Measurements from ENCODE around the gene CSRP1.
"Not testable (repeated sequence)": the region's sequence is repeated elsewhere in the genome, so short reads cannot be mapped to it uniquely, and the experiment has no call there.

Gene CSRP1

GRCh38 chr1:201552941-201553351 is 46.0 kb upstream of the CSRP1 start:
- H3K27ac ChIP-seq, result no peak overlapping the region
- ChIA-PET POLR2A (ENCODE audit: low non-redundant PET) (no interaction called here), CTCF (interaction anchor here (0.6 to 1.1 kb wide), 2 partner anchors 240 to 275 kb away, joined by 3 to 9 read pairs; no protein-coding TSS in a partner anchor)
- no peak for DNase-seq (ENCODE audit: low spot score)
- TF ChIP-seq CTCF (conservative IDR thresholded peaks at IDR 0.05; ENCODE audit: low read depth), result no peak

DNA sequence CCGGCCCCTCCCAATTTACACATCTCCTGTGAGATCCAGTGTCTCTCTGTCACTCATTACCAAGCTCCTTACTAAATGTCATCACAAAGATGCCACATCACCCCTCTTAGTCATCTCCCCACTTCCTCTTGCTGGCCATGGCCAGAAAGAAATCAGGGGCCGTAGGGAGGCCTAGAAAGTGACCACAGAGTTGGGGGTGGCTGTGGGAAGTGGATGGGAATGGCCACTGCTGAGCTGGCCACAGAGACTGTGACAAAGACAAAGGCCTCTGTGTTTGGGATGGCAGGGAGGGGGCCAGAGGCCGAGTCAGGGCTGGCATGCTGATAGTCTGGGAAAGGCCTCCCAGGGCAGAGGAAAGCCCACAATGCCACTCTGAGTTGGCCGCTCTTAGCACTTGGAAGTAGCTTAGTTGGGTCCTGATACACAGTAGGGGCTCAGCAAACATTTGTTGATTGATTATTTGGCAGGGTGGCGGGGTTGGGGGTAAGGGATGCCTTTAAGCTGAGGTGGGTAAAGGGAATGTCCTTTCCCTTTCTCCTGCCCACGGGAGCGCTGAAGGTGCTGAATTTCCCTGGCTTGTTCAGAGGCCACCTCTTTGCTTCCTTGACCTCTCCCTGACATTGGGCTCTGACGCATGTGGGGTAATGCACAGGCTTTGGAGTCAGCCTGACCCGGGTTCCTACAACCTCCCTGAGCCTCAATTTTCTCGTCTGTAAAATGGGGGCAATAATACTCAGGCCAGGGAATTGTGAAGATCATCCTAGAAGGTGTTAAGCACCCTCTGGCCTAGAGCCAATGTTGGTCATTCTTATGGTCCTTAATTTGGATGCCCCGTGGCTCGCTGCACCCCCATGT is 45.2 kb upstream of the CSRP1 start:
- no peak for TF ChIP-seq CTCF (conservative IDR thresholded peaks at IDR 0.05; ENCODE audit: low read depth)
- ChIA-PET CTCF (interaction anchor here (0.7 to 2.5 kb wide), 5 partner anchors 7 to 241 kb away, joined by 3 to 7 read pairs (median 3); no protein-coding TSS in a partner anchor), POLR2A (ENCODE audit: low non-redundant PET) (no interaction called here)
- H3K27ac ChIP-seq, result no peak overlapping the region
- DNase-seq (ENCODE audit: low spot score), result no peak

- POLR2A ChIA-PET (ENCODE audit: low non-redundant PET), result no interaction called here
- no peak overlapping the region for H3K27ac ChIP-seq
- CTCF ChIA-PET, result interaction anchor here (0.6 to 2.5 kb wide), 7 partner anchors 8 to 259 kb away, joined by 3 to 7 read pairs (median 3); no protein-coding TSS in a partner anchor
- DNase-seq (ENCODE audit: low spot score), result no peak
- TF ChIP-seq CTCF (conservative IDR thresholded peaks at IDR 0.05; ENCODE audit: low read depth), result no peak
These were observed 44.2 kb upstream of the CSRP1 start for GRCh38 chr1:201551096-201551495.

- DNase-seq (ENCODE audit: low spot score); H3K27ac ChIP-seq; POLR2A ChIA-PET (ENCODE audit: low non-redundant PET): not testable (repeated sequence)
- CTCF ChIA-PET, result interaction anchor here (0.6 to 2.5 kb wide), 2 partner anchors 10 to 163 kb away, joined by 3 to 7 read pairs; no protein-coding TSS in a partner anchor
These were observed 42.6 kb upstream of the CSRP1 start for GRCh38 chr1:201549522-201549921.

DNA sequence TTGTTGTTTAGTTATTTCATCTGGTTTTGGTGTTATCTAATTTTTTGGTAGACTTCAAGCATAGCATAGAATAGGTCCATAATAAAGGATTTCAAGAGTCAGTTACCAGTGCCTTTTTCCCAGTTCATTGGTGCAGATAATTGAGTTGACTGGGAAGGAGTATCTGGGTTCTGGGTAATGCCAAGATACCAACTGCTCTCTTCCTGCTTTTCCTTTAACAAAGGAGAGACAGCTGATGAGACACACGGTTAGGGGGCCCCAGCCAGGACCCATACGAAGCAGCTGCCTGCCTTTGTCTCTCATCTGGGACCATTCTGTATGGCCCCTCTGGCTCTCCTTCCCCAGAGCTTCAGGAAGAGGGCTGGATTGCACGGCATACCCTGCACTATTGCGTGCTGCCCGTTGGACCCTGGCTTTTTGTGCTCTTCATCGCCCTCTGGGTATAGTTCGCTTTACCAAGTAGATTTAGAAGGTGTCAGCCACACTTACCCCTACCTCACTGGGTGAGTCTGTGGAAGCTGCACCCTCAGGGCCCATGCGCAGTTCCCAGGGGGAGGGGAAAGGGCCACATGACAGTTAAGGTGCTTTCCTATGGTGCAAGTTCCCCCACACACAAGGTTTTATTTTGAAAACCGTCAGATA is 39.0 kb upstream of the CSRP1 start:
- no peak for DNase-seq (ENCODE audit: low spot score)
- H3K27ac ChIP-seq, result no peak overlapping the region
- ChIA-PET CTCF (interaction anchor here (0.5 to 1.6 kb wide), 6 partner anchors 10 to 64 kb away, joined by 3 to 4 read pairs (median 4); no protein-coding TSS in a partner anchor), POLR2A (ENCODE audit: low non-redundant PET) (no interaction called here)
- TF ChIP-seq CTCF (conservative IDR thresholded peaks at IDR 0.05; ENCODE audit: low read depth), result no peak

DNA sequence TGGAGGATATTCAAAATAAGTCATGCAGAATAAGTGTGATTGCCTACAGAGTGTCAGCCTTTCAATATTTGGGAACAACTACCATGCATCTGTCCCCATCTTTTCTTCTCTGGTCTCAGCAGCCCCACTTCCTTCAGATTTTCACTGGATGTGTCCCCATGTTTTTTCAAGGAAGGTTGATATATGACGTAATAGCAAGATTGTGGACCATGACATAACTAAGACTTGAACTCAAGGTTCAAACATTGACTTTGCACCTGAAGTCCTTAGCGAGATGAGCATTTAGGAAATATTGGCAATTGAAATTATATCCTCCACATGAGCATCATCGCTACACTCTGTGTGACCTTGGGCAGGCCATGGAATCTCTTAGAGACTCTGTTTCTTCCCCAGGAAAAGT is 37.8 kb upstream of the CSRP1 start:
- POLR2A ChIA-PET (ENCODE audit: low non-redundant PET), result no interaction called here
- CTCF ChIA-PET, result interaction anchor here (0.5 to 1.1 kb wide), 3 partner anchors 14 to 1949 kb away, joined by 3 read pairs; no protein-coding TSS in a partner anchor
- TF ChIP-seq CTCF (conservative IDR thresholded peaks at IDR 0.05; ENCODE audit: low read depth), result no peak
- no peak for DNase-seq (ENCODE audit: low spot score)
- H3K27ac ChIP-seq, result no peak overlapping the region
